IMR-90 (cell line): ENCODE results near the gene ENO2. TPM values are rescaled to one million over a fixed set of nuclear protein-coding genes. Genes with fewer than 3 reads are reported as not detected.
A peak's percentile ranks its signal among the peaks of the same experiment; 100 is the strongest.

ENCODE experiments used
- ATAC-seq: fragments of 200-7000 bp; cut with Tn5 transposase; 2 replicates; pipeline ENCODE4 v1.9.1; 2020; ENCODE audit warnings: low read depth, mild to moderate bottlenecking, moderate library complexity
- BruUV-seq: library from RNA; stranded (reverse); fragments of 400-500 nt; replicated peaks from 2 replicates; lab custom pipeline; 2021; lab: Mats Ljungman, UMichigan
- CTCF ChIA-PET: fragments of 300-600 bp; formaldehyde crosslinking; extraction: SDS; loops from one replicate; lab custom pipeline; 2021; ENCODE audit warnings: antibody characterized with exemption; lab: Yijun Ruan, JAX
- POLR2A ChIA-PET: fragments of 300-600 bp; sonication (Branson Sonifier 250); formaldehyde crosslinking; loops from one replicate; lab custom pipeline; 2022; ENCODE audit warnings: antibody characterized with exemption; ENCODE audit not compliant: unreplicated experiment; lab: Charles Lee
- DNase-seq: peaks from one replicate; pipeline ENCODE4 v3.0.0; 2013
- H2AFZ ChIP-seq: replicated peaks from 2 replicates; pipeline ENCODE3; 2013; ENCODE audit warnings: low read length, mild to moderate bottlenecking; ENCODE audit not compliant: poor library complexity
- H2AK5ac ChIP-seq: 2 replicates; pipeline ENCODE4 v1.6.1; 2013; ENCODE audit warnings: low read depth, low read length, inconsistent platforms
- H2AK9ac ChIP-seq: replicated peaks from 2 replicates; pipeline ENCODE3; 2013; ENCODE audit warnings: mild to moderate bottlenecking, low read depth, low read length, moderate library complexity; ENCODE audit not compliant: poor library complexity
- H2BK120ac ChIP-seq: 2 replicates; pipeline ENCODE4 v1.6.1; 2013; ENCODE audit warnings: low read depth, low read length, inconsistent platforms
- H2BK15ac ChIP-seq: 3 replicates; pipeline ENCODE4 v1.6.1; 2013; ENCODE audit warnings: low read depth, low read length, inconsistent platforms
- H2BK20ac ChIP-seq: 2 replicates; pipeline ENCODE4 v1.6.1; 2013; ENCODE audit warnings: low read depth, mild to moderate bottlenecking, inconsistent platforms, low read length, moderate library complexity
- H2BK5ac ChIP-seq: 2 replicates; pipeline ENCODE4 v1.6.1; 2013; ENCODE audit warnings: mild to moderate bottlenecking, low read depth, low read length, inconsistent platforms; ENCODE audit not compliant: poor library complexity, severe bottlenecking
- H3K14ac ChIP-seq: replicated peaks from 2 replicates; pipeline ENCODE4 v1.6.1; 2013; ENCODE audit warnings: low read depth, low read length, inconsistent platforms
- H3K18ac ChIP-seq: 2 replicates; pipeline ENCODE4 v1.6.1; 2013; ENCODE audit warnings: low read depth, low read length, control low read depth
- H3K23ac ChIP-seq: 2 replicates; pipeline ENCODE4 v1.6.1; 2013; ENCODE audit warnings: low read depth, low read length, inconsistent platforms
- H3K27ac ChIP-seq: 2 replicates; pipeline ENCODE4 v1.5.1; 2013; ENCODE audit warnings: mild to moderate bottlenecking, control low read depth, low read length; ENCODE audit not compliant: insufficient read depth
- H3K27me3 ChIP-seq: 2 replicates; pipeline ENCODE4 v1.6.1; 2013; ENCODE audit warnings: low read length; ENCODE audit not compliant: control insufficient read depth, insufficient read depth
- H3K36me3 ChIP-seq: 2 replicates; pipeline ENCODE4 v1.6.1; 2013; ENCODE audit warnings: low read length, mixed read lengths; ENCODE audit not compliant: control insufficient read depth, insufficient read depth
- H3K4ac ChIP-seq: 2 replicates; pipeline ENCODE4 v1.6.1; 2013; ENCODE audit warnings: low read depth, low read length, inconsistent platforms
- H3K4me1 ChIP-seq: 2 replicates; pipeline ENCODE4 v1.6.1; 2013; ENCODE audit warnings: low read length, mixed read lengths; ENCODE audit not compliant: control insufficient read depth, insufficient read depth
- H3K4me2 ChIP-seq: 2 replicates; pipeline ENCODE4 v1.6.1; 2013; ENCODE audit warnings: low read depth, mild to moderate bottlenecking, control low read depth, low read length, moderate library complexity
- H3K4me3 ChIP-seq: 2 replicates; pipeline ENCODE4 v1.5.1; 2013; ENCODE audit warnings: low read depth, mild to moderate bottlenecking, control low read depth, low read length, moderate library complexity; ENCODE audit not compliant: insufficient read depth
- H3K56ac ChIP-seq: 2 replicates; pipeline ENCODE4 v1.6.1; 2013; ENCODE audit warnings: low read length, inconsistent platforms; ENCODE audit not compliant: insufficient read depth; ENCODE audit errors: extremely low read depth
- H3K79me1 ChIP-seq, 2 experiments: 2 replicates each; pipeline ENCODE4 v1.6.1; 2013; ENCODE audit warnings: low read length in 2 of 2, inconsistent platforms in 1 of 2, low read depth in 1 of 2
- H3K9ac ChIP-seq: 2 replicates; pipeline ENCODE4 v1.6.1; 2013; ENCODE audit warnings: low read depth, low read length, control low read depth
- H3K9me1 ChIP-seq: 2 replicates; pipeline ENCODE4 v1.6.1; 2013; ENCODE audit warnings: low read length, inconsistent platforms; ENCODE audit not compliant: insufficient read depth
- H3K9me3 ChIP-seq: 2 replicates; pipeline ENCODE4 v1.6.1; 2013; ENCODE audit warnings: low read length; ENCODE audit not compliant: control insufficient read depth, insufficient read depth
- H4K20me1 ChIP-seq: 2 replicates; pipeline ENCODE4 v1.6.1; 2013; ENCODE audit warnings: low read length, inconsistent platforms; ENCODE audit not compliant: insufficient read depth
- H4K5ac ChIP-seq: 2 replicates; pipeline ENCODE4 v1.6.1; 2013; ENCODE audit warnings: mild to moderate bottlenecking, low read depth, low read length, control low read depth
- H4K8ac ChIP-seq, 2 experiments: 2 replicates each; pipeline ENCODE4 v1.6.1; 2013; ENCODE audit warnings: low read depth in 2 of 2, low read length in 2 of 2, control low read depth in 1 of 2, inconsistent platforms in 1 of 2
- H4K91ac ChIP-seq: 2 replicates; pipeline ENCODE4 v1.6.1; 2013; ENCODE audit warnings: low read depth, low read length, inconsistent platforms; ENCODE audit not compliant: insufficient read depth
- POLR2A ChIP-seq: IDR thresholded peaks from 2 replicates; pipeline ENCODE4 v1.6.1; 2012; ENCODE audit warnings: mild to moderate bottlenecking, low read depth, low read length
- RCOR1 ChIP-seq: IDR thresholded peaks from 2 replicates; pipeline ENCODE4 v1.6.1; 2012; ENCODE audit warnings: mild to moderate bottlenecking, low read length, improper control_type of control experiment; ENCODE audit not compliant: insufficient replicate concordance
- WGBS, 2 experiments: methylation state at CpG; one replicate each; pipeline versions ENCODE4 v1.1.5 to v1.1.7; 2013; ENCODE audit warnings: missing lambda C conversion rate in 2 of 2; ENCODE audit not compliant: insufficient read length in 1 of 2; ENCODE audit errors: extremely low coverage in 2 of 2; 5-methylcytosine and 5-hydroxymethylcytosine counted together
- dilution Hi-C: fragments of 300-500 bp; cut with HindIII; formaldehyde crosslinking; loops from one replicate; pipeline ENCODE4 v1.14.3; 2018; ENCODE audit warnings: low sequenced_read_pairs; ENCODE audit not compliant: unreplicated experiment
- in situ Hi-C: fragments of 300-500 bp; cut with MboI; formaldehyde crosslinking; loops from 3 replicates; pipeline ENCODE4 v1.14.3; 2019; ENCODE audit warnings: low sequenced_read_pairs, inconsistent platforms, mixed read lengths
- intact Hi-C: fragments of 100-400 bp; cut with micrococcal nuclease; formaldehyde crosslinking; loops from 2 replicates; pipeline ENCODE4 v1.10.0; 2022
- polyA plus RNA-seq, 3 experiments: library from polyadenylated mRNA; depleted of rRNA; stranded (reverse); fragments of >200 nt; gene quantifications; 2 replicates each; pipeline ENCODE4 v1.2.3, GENCODE V29; 2012; ENCODE audit warnings: low replicate concordance in 1 of 3
- total RNA-seq: library from RNA; depleted of rRNA; stranded (reverse); fragments of >200 nt; gene quantifications from 2 replicates; pipeline ENCODE4 v1.2.3, GENCODE V29; 2012

The ENO2 gene
- total and polyA plus RNA-seq, 2 of the 4 experiments (the other 2 are of a cell fraction) = 28.3 to 92.8 TPM

GRCh38 chr12:6938353-6939190 lies 24.2 kb downstream of the ENO2 start:
- TF ChIP-seq POLR2A = peak; percentile 1; the same call in 1 of the 2 replicates
- no peak for TF ChIP-seq RCOR1
- no peak overlapping the region for H3K14ac ChIP-seq
- H3K4me3 ChIP-seq = peak overlapping the region; percentile 46; the same call in 1 of the 2 replicates
- H3K4me1 ChIP-seq = peaks cover 8% of the 10 kb centered on the region
- no peak overlapping the region for H4K5ac ChIP-seq
- no peak overlapping the region for H3K18ac ChIP-seq
- no peaks in the 10 kb centered on the region for H3K9me1 ChIP-seq
- H3K23ac ChIP-seq = no peak overlapping the region
- no peak overlapping the region for H3K9ac ChIP-seq
- peak overlapping the region; percentile 96 for H2AK9ac ChIP-seq
- dilution Hi-C loops (no loop called here), in situ Hi-C loops (no loop called here), intact Hi-C loops (loop anchor here (1.0 kb wide), 1 partner anchor 14 kb away; no protein-coding TSS in a partner anchor)
- H3K4ac ChIP-seq = no peak overlapping the region; the same call in 1 of the 2 replicates
- peaks cover 15% of the 10 kb centered on the region; the same call in 1 of the 2 replicates for H4K20me1 ChIP-seq
- H2BK15ac ChIP-seq = no peak overlapping the region
- H3K4me2 ChIP-seq = peak overlapping the region; percentile 72
- H3K79me1 ChIP-seq = peaks cover 13 to 57% of the 10 kb centered on the region in 2 experiments; a peak in 3 of 4 replicates
- H2BK120ac ChIP-seq = no peak overlapping the region
- WGBS, 2 experiments = 89% methylated on average over 26 of the region's 32 CpGs; no CpG with 5 or more reads in 1 of the 2 experiments
- H2BK20ac ChIP-seq = no peak overlapping the region
- H3K27ac ChIP-seq = no peak overlapping the region
- H3K56ac ChIP-seq = no peak overlapping the region
- no peak overlapping the region; the same call in 1 of the 2 replicates for H2AK5ac ChIP-seq
- POLR2A ChIA-PET = interaction anchor here (0.5 kb wide), 1 partner anchor 47 kb away, joined by 3 read pairs; no protein-coding TSS in a partner anchor
- ATAC-seq (no peak), DNase-seq (no peak)
- no peaks in the 10 kb centered on the region for H3K9me3 ChIP-seq
- H3K27me3 ChIP-seq = no peaks in the 10 kb centered on the region
- CTCF ChIA-PET = no interaction called here
- peak overlapping the region; percentile 93 for H2AFZ ChIP-seq
- TSS peak; percentile 29 for BruUV-seq
- peaks cover 64% of the 10 kb centered on the region for H3K36me3 ChIP-seq
- peak overlapping the region in 1 of 2 experiments; percentile 57; a peak in 1 of 4 replicates for H4K8ac ChIP-seq
- H4K91ac ChIP-seq = 0 out of 2 replicates have a peak overlapping the region, but pooled peaks have one; percentile 2
- H2BK5ac ChIP-seq = no peak overlapping the region
